ENCODE data around the gene LUM. TPM values are rescaled to one million over a fixed set of nuclear protein-coding genes. Genes with fewer than 3 reads are reported as not detected.
"Not testable (repeated sequence)": the region's sequence is repeated elsewhere in the genome, so short reads cannot be mapped to it uniquely, and the experiment has no call there.

Gene LUM
- total RNA-seq, 1 experiment from 2014 or later: 18.5 TPM

GRCh38 chr12:91110311-91110924, 876 bp downstream of the LUM start:
- no peak for DNase-seq (ENCODE audit: extremely low read depth, low read depth)

GRCh38 chr12:91109581-91110310, 1.5 kb downstream of the LUM start:
- no peak for DNase-seq (ENCODE audit: extremely low read depth, low read depth)

GRCh38 chr12:91109148-91109564, 2.1 kb downstream of the LUM start:
- DNase-seq (ENCODE audit: extremely low read depth, low read depth): peak; percentile 48

GRCh38 chr12:91108196-91108755, 3.0 kb downstream of the LUM start:
- DNase-seq (ENCODE audit: extremely low read depth, low read depth): no peak

- no peak for DNase-seq (ENCODE audit: extremely low read depth, low read depth)
These were observed 5.0 kb downstream of the LUM start for GRCh38 chr12:91106283-91106682.

GRCh38 chr12:91105807-91106206, 5.5 kb downstream of the LUM start:
- no peak for DNase-seq (ENCODE audit: extremely low read depth, low read depth)

GRCh38 chr12:91104812-91105466, 6.4 kb downstream of the LUM start:
- no peak for DNase-seq (ENCODE audit: extremely low read depth, low read depth)

- no peak for DNase-seq (ENCODE audit: extremely low read depth, low read depth)
These were observed 7.7 kb downstream of the LUM start for GRCh38 chr12:91103624-91104023.

GRCh38 chr12:91103101-91103500, 8.2 kb downstream of the LUM start:
- DNase-seq (ENCODE audit: extremely low read depth, low read depth): no peak

GRCh38 chr12:91100906-91101305, 10.4 kb downstream of the LUM start:
- no peak for DNase-seq (ENCODE audit: extremely low read depth, low read depth)

GRCh38 chr12:91099836-91100235, 11.5 kb downstream of the LUM start:
- no peak for DNase-seq (ENCODE audit: extremely low read depth, low read depth)

- DNase-seq (ENCODE audit: extremely low read depth, low read depth): no peak
These were observed 12.0 kb downstream of the LUM start for GRCh38 chr12:91099341-91099740.

GRCh38 chr12:91098941-91099340, 12.4 kb downstream of the LUM start:
- no peak for DNase-seq (ENCODE audit: extremely low read depth, low read depth)

- no peak for DNase-seq (ENCODE audit: extremely low read depth, low read depth)
These were observed 12.8 kb downstream of the LUM start for GRCh38 chr12:91098461-91098860.

- DNase-seq (ENCODE audit: extremely low read depth, low read depth): no peak
These were observed 16.3 kb downstream of the LUM start for GRCh38 chr12:91094957-91095356.

- no peak for DNase-seq (ENCODE audit: extremely low read depth, low read depth)
These were observed 17.1 kb downstream of the LUM start for GRCh38 chr12:91094032-91094662.

GRCh38 chr12:91093341-91093740, 18.0 kb downstream of the LUM start:
- DNase-seq (ENCODE audit: extremely low read depth, low read depth): no peak

GRCh38 chr12:91091916-91092715, 19.2 kb downstream of the LUM start:
- no peak for DNase-seq (ENCODE audit: extremely low read depth, low read depth)

- DNase-seq (ENCODE audit: extremely low read depth, low read depth): not testable (repeated sequence)
These were observed 21.3 kb downstream of the LUM start for GRCh38 chr12:91089953-91090352.

- DNase-seq (ENCODE audit: extremely low read depth, low read depth): no peak
These were observed 31.3 kb downstream of the LUM start for GRCh38 chr12:91080041-91080440.

All from NCI-H460 (cell line).